ENCODE data around the gene ONECUT3. TPM values are rescaled to one million over a fixed set of nuclear protein-coding genes. Genes with fewer than 3 reads are reported as not detected.

ONECUT3 gene
- total and polyA plus RNA-seq, 9 of the 15 experiments (the other 6 are each of a cell fraction or from before 2014, with no cell fraction given), result not detected

GRCh38 chr19:1736280-1736679, 17.0 kb upstream of the ONECUT3 start (continued):
- TF ChIP-seq AFF1 (IDR thresholded peaks at IDR 0.05; ENCODE audit: low read depth in 1 of 2, partially characterized antibody in 2 of 2), result no peak
- no peak for TF ChIP-seq ZNF644 (tag; IDR thresholded peaks at IDR 0.05; ENCODE audit: low read depth)
- no peak for TF ChIP-seq CREB3L1 (IDR thresholded peaks at IDR 0.05; ENCODE audit: borderline replicate concordance, low read depth)
- TF ChIP-seq ZNF217 (CRISPR knock-in tag; IDR thresholded peaks at IDR 0.05), result no peak
- no peak for TF ChIP-seq FOSL1 (tag; conservative IDR thresholded peaks at IDR 0.05)
- TF ChIP-seq TAL1 (IDR thresholded peaks at IDR 0.05), result no peak
- TF ChIP-seq EP400 (IDR thresholded peaks at IDR 0.05), result no peak
- no peak for TF ChIP-seq ZNF408 (CRISPR knock-in tag; IDR thresholded peaks at IDR 0.05; ENCODE audit: low read depth)
- no peak for TF ChIP-seq ZNF766 (CRISPR knock-in tag; conservative IDR thresholded peaks at IDR 0.05)
- TF ChIP-seq CHD4 (IDR thresholded peaks at IDR 0.05; ENCODE audit: insufficient read depth, insufficient replicate concordance, low read depth, low read length, poor library complexity, severe bottlenecking), result no peak
- no peak for TF ChIP-seq HINFP (tag; conservative IDR thresholded peaks at IDR 0.05; ENCODE audit: low read depth)
- no peak for TF ChIP-seq RFX1 (IDR thresholded peaks at IDR 0.05)
- no peak for TF ChIP-seq CEBPZ (IDR thresholded peaks at IDR 0.05; ENCODE audit: borderline replicate concordance, low read depth, low read length)
